OCI-LY7 (cell line): ENCODE data around the gene PDE2A. TPM values are rescaled to one million over a fixed set of nuclear protein-coding genes. Genes with fewer than 3 reads are reported as not detected.

Experiments
- BruUV-seq: library from RNA; stranded (reverse); fragments of 400-500 nt; replicated peaks from 2 replicates; lab custom pipeline; 2021; lab: Mats Ljungman, UMichigan
- CTCF ChIA-PET: fragments of 300-600 bp; sonication (Branson Sonifier 250); formaldehyde crosslinking; loops from one replicate; lab custom pipeline; 2022; ENCODE audit warnings: antibody characterized with exemption; ENCODE audit not compliant: unreplicated experiment; lab: Charles Lee
- POLR2A ChIA-PET: fragments of 300-600 bp; sonication (Branson Sonifier 250); formaldehyde crosslinking; loops from one replicate; lab custom pipeline; 2022; ENCODE audit warnings: antibody characterized with exemption; lab: Charles Lee
- DNase-seq: peaks from one replicate; pipeline ENCODE4 v3.0.0-alpha.2; 2015; ENCODE audit warnings: low spot score
- H2AFZ ChIP-seq: fragments of 200-600 bp; sonication (generic), shearing (Covaris generic); 2 replicates; pipeline ENCODE4 v1.6.1; 2014; ENCODE audit warnings: mild to moderate bottlenecking, antibody characterized with exemption, low read length, moderate library complexity
- H3K27ac ChIP-seq: fragments of 200-600 bp; sonication (generic); 2 replicates; pipeline ENCODE4 v1.5.1; 2014; ENCODE audit warnings: mixed run types, low read depth, mild to moderate bottlenecking, moderate library complexity, low read length, inconsistent platforms; ENCODE audit not compliant: poor library complexity, severe bottlenecking
- H3K36me3 ChIP-seq: fragments of 200-600 bp; sonication (generic); 2 replicates; pipeline ENCODE4 v1.6.1; 2014; ENCODE audit warnings: mild to moderate bottlenecking, antibody characterized with exemption, low read length, moderate library complexity, mixed read lengths; ENCODE audit not compliant: insufficient read depth
- H3K4me1 ChIP-seq: fragments of 200-600 bp; sonication (generic); 2 replicates; pipeline ENCODE4 v1.5.1; 2014; ENCODE audit warnings: mild to moderate bottlenecking, low read length; ENCODE audit not compliant: insufficient read depth, poor library complexity, severe bottlenecking
- H3K4me2 ChIP-seq: fragments of 200-600 bp; sonication (generic); 2 replicates; pipeline ENCODE4 v1.6.1; 2014; ENCODE audit warnings: mild to moderate bottlenecking, low read length
- H3K4me3 ChIP-seq: fragments of 200-600 bp; sonication (generic); 2 replicates; pipeline ENCODE4 v1.5.1; 2014; ENCODE audit warnings: mild to moderate bottlenecking, low read depth, low read length; ENCODE audit not compliant: poor library complexity, severe bottlenecking
- H3K79me2 ChIP-seq: fragments of 200-600 bp; sonication (generic); 2 replicates; pipeline ENCODE4 v1.6.1; 2016; ENCODE audit warnings: low read depth, mild to moderate bottlenecking, low read length, moderate library complexity, mixed read lengths; ENCODE audit not compliant: insufficient read depth
- H3K9me2 ChIP-seq: fragments of 200-600 bp; sonication (generic); 2 replicates; pipeline ENCODE4 v1.6.1; 2016; ENCODE audit warnings: mild to moderate bottlenecking, low read length, mixed read lengths; ENCODE audit not compliant: insufficient read depth
- H3K9me3 ChIP-seq: fragments of 200-600 bp; sonication (generic); 2 replicates; pipeline ENCODE4 v1.6.1; 2014; ENCODE audit warnings: mild to moderate bottlenecking, mixed run types, low read length, mixed read lengths
- H4K20me1 ChIP-seq: fragments of 200-600 bp; sonication (generic); 2 replicates; pipeline ENCODE4 v1.6.1; 2014; ENCODE audit warnings: mild to moderate bottlenecking, antibody characterized with exemption, low read length, moderate library complexity, mixed read lengths; ENCODE audit not compliant: insufficient read depth
- CTCF ChIP-seq: fragments of 200-600 bp; sonication (generic); conservative IDR thresholded peaks from 2 replicates; pipeline ENCODE4 v1.5.1; 2014; ENCODE audit warnings: mild to moderate bottlenecking, antibody characterized with exemption, low read length, moderate library complexity, mixed read lengths
- EZH2phosphoT487 ChIP-seq: fragments of 200-600 bp; sonication (generic); IDR thresholded peaks from 2 replicates; pipeline ENCODE4 v1.6.1; 2018; ENCODE audit warnings: low read depth, borderline replicate concordance, mild to moderate bottlenecking, mixed run types, antibody characterized with exemption, low read length, moderate library complexity, mixed read lengths
- intact Hi-C: fragments of 100-400 bp; cut with micrococcal nuclease; formaldehyde crosslinking; loops from one replicate; pipeline ENCODE4 v1.10.0; 2022; ENCODE audit not compliant: unreplicated experiment
- total RNA-seq, 2 experiments: library from RNA; depleted of rRNA in 1 of 2; stranded (reverse); fragments of >200 nt in 1 of 2; shearing (Covaris generic) in 1 of 2; gene quantifications; 2 replicates each; pipeline ENCODE4 v1.2.3, GENCODE V29; 2014 to 2022

PDE2A gene
- total RNA-seq, 2 experiments from 2014 or later: 0.68 TPM; not detected in 1

GRCh38 chr11:72634472-72635095 lies 39.6 kb downstream of the PDE2A start:
- ChIA-PET CTCF (no interaction called here), POLR2A (no interaction called here)
- H2AFZ ChIP-seq: no peak overlapping the region
- no TSS peak for BruUV-seq
- DNase-seq: no peak
- H3K36me3 ChIP-seq: no peaks in the 10 kb centered on the region
- H3K4me2 ChIP-seq: no peak overlapping the region
- no peak overlapping the region for H3K27ac ChIP-seq
- H4K20me1 ChIP-seq: no peaks in the 10 kb centered on the region
- intact Hi-C loops: no loop called here
- H3K4me3 ChIP-seq: no peak overlapping the region
- H3K4me1 ChIP-seq: peaks cover 10% of the 10 kb centered on the region
- H3K79me2 ChIP-seq: no peaks in the 10 kb centered on the region
- no peaks in the 10 kb centered on the region for H3K9me2 ChIP-seq
- no peaks in the 10 kb centered on the region for H3K9me3 ChIP-seq
- no peak for TF ChIP-seq CTCF
- TF ChIP-seq EZH2phosphoT487: no peak

- no peaks in the 10 kb centered on the region for H3K9me3 ChIP-seq
- ChIA-PET CTCF (no interaction called here), POLR2A (no interaction called here)
- no TSS peak for BruUV-seq
- H3K79me2 ChIP-seq: no peaks in the 10 kb centered on the region
- no peaks in the 10 kb centered on the region for H3K9me2 ChIP-seq
- H2AFZ ChIP-seq: no peak overlapping the region
- no peaks in the 10 kb centered on the region for H4K20me1 ChIP-seq
- intact Hi-C loops: no loop called here
- DNase-seq: no peak
- no peak overlapping the region for H3K4me3 ChIP-seq
- H3K4me1 ChIP-seq: peaks cover 10% of the 10 kb centered on the region
- H3K4me2 ChIP-seq: no peak overlapping the region
- no peaks in the 10 kb centered on the region for H3K36me3 ChIP-seq
- H3K27ac ChIP-seq: no peak overlapping the region
- no peak for TF ChIP-seq EZH2phosphoT487
- no peak for TF ChIP-seq CTCF
These were observed 40.2 kb downstream of the PDE2A start for GRCh38 chr11:72634016-72634415.

GRCh38 chr11:72633068-72633467 lies 41.2 kb downstream of the PDE2A start:
- no peak overlapping the region for H3K4me2 ChIP-seq
- TF ChIP-seq CTCF (no peak), EZH2phosphoT487 (no peak)
- ChIA-PET CTCF (no interaction called here), POLR2A (no interaction called here)
- no peaks in the 10 kb centered on the region for H4K20me1 ChIP-seq
- no peaks in the 10 kb centered on the region for H3K79me2 ChIP-seq
- H3K4me1 ChIP-seq: peaks cover 10% of the 10 kb centered on the region
- intact Hi-C loops: no loop called here
- no peak overlapping the region for H3K4me3 ChIP-seq
- no peaks in the 10 kb centered on the region for H3K36me3 ChIP-seq
- no peak overlapping the region for H3K27ac ChIP-seq
- H3K9me2 ChIP-seq: no peaks in the 10 kb centered on the region
- DNase-seq: no peak
- H3K9me3 ChIP-seq: no peaks in the 10 kb centered on the region
- no TSS peak for BruUV-seq
- H2AFZ ChIP-seq: no peak overlapping the region
